Endothelial cell of umbilical vein (primary cell): ENCODE data around the gene CCDC107. TPM values are rescaled to one million over a fixed set of nuclear protein-coding genes. Genes with fewer than 3 reads are reported as not detected.

ENCODE experiments used
- BruUV-seq: library from RNA; stranded (reverse); fragments of 400-500 nt; replicated peaks from 2 replicates; lab custom pipeline; 2021; lab: Mats Ljungman, UMichigan
- CTCF ChIA-PET: fragments of 300-600, 350-600 bp; sonication (Branson Sonifier 250); formaldehyde crosslinking; loops from one replicate; lab custom pipeline; 2021; ENCODE audit warnings: antibody characterized with exemption, inconsistent platforms; lab: Charles Lee
- POLR2A ChIA-PET: fragments of 300-600, 350-600 bp; sonication (Branson Sonifier 250); formaldehyde crosslinking; loops from one replicate; lab custom pipeline; 2021; ENCODE audit warnings: antibody characterized with exemption, inconsistent platforms; lab: Charles Lee
- DNase-seq: peaks from one replicate; pipeline ENCODE4 v3.0.0-alpha.2; 2011; ENCODE audit warnings: low read depth, low spot score
- FAIRE-seq: peaks from 2 replicates; lab custom pipeline; 2011; peaks lifted over from hg19 to GRCh38; lab: Jason Lieb, UNC
- H2AFZ ChIP-seq: 2 replicates; pipeline ENCODE4 v1.6.0; 2012; ENCODE audit warnings: low read depth, low read length, control low read depth, inconsistent platforms
- H3K27ac ChIP-seq: 2 replicates; pipeline ENCODE4 v1.5.1; 2011; ENCODE audit warnings: low read depth, mild to moderate bottlenecking, control low read depth, low read length, moderate library complexity; ENCODE audit not compliant: insufficient read depth
- H3K27me3 ChIP-seq, 2 experiments: 2 replicates each; pipeline versions ENCODE4 v1.6.0 to v1.6.1; 2011; ENCODE audit warnings: low read length in 2 of 2, mixed read lengths in 1 of 2; ENCODE audit not compliant: control insufficient read depth in 2 of 2, insufficient read depth in 2 of 2
- H3K36me3 ChIP-seq, 2 experiments: 2 replicates in 1 of 2; 3 replicates in 1 of 2; pipeline ENCODE4 v1.5.1; 2011; ENCODE audit warnings: low read length in 2 of 2, mild to moderate bottlenecking in 1 of 2, moderate library complexity in 1 of 2; ENCODE audit not compliant: control insufficient read depth in 2 of 2, insufficient read depth in 2 of 2; ENCODE audit errors: extremely low read depth in 1 of 2
- H3K4me1 ChIP-seq: 3 replicates; pipeline ENCODE4 v1.5.1; 2011; ENCODE audit warnings: mild to moderate bottlenecking, low read length; ENCODE audit not compliant: control insufficient read depth, insufficient read depth; ENCODE audit errors: extremely low read depth
- H3K4me2 ChIP-seq: 2 replicates; pipeline ENCODE4 v1.6.1; 2011; ENCODE audit warnings: low read length, control low read depth, mixed read lengths; ENCODE audit not compliant: insufficient read depth
- H3K4me3 ChIP-seq, 3 experiments: fragments of 200-600 bp in 1 of 3; sonication (generic), shearing (Covaris generic) in 1 of 3; replicated peaks in 1 of 3; 2 replicates each; pipeline ENCODE4 v1.5.1; 2011 to 2016; ENCODE audit warnings: control low read depth in 3 of 3, low read length in 3 of 3, mild to moderate bottlenecking in 2 of 3, inconsistent platforms in 1 of 3, low read depth in 1 of 3, moderate library complexity in 1 of 3; ENCODE audit not compliant: insufficient read depth in 1 of 3
- H3K79me2 ChIP-seq: 2 replicates; pipeline ENCODE4 v1.6.0; 2012; ENCODE audit warnings: low read length, inconsistent platforms; ENCODE audit not compliant: control insufficient read depth, insufficient read depth
- H3K9ac ChIP-seq: replicated peaks from 2 replicates; pipeline ENCODE3; 2011; ENCODE audit warnings: low read length, control low read depth; ENCODE audit not compliant: insufficient read depth; ENCODE audit errors: extremely low read depth
- H3K9me1 ChIP-seq: replicated peaks from 3 replicates; pipeline ENCODE4 v1.6.0; 2011; ENCODE audit warnings: mild to moderate bottlenecking, low read length; ENCODE audit not compliant: control insufficient read depth, insufficient read depth; ENCODE audit errors: extremely low read depth
- H3K9me3 ChIP-seq: replicated peaks from 2 replicates; pipeline ENCODE4 v1.5.1; 2012; ENCODE audit warnings: low read length, inconsistent platforms; ENCODE audit not compliant: control insufficient read depth, insufficient read depth
- H4K20me1 ChIP-seq: replicated peaks from 2 replicates; pipeline ENCODE3; 2011; ENCODE audit warnings: mild to moderate bottlenecking, low read length; ENCODE audit not compliant: control insufficient read depth, insufficient read depth; ENCODE audit errors: extremely low read depth
- CTCF ChIP-seq, 2 donors: IDR thresholded peaks; 1 replicate in 1 of 2; 2 replicates in 1 of 2; pipeline ENCODE4 v1.5.1; 2011; ENCODE audit warnings: low read length in 2 of 2, mild to moderate bottlenecking in 2 of 2, moderate library complexity in 2 of 2, control low read depth in 1 of 2, inconsistent platforms in 1 of 2, low read depth in 1 of 2; ENCODE audit not compliant: insufficient read depth in 1 of 2; ENCODE audit errors: extremely low read depth in 1 of 2
- EZH2 ChIP-seq: IDR thresholded peaks from 2 replicates; pipeline ENCODE4 v1.6.1; 2012; ENCODE audit warnings: borderline replicate concordance, low read depth, mild to moderate bottlenecking, moderate library complexity, low read length, inconsistent platforms; ENCODE audit not compliant: severe bottlenecking
- FOS ChIP-seq: IDR thresholded peaks from 2 replicates; pipeline ENCODE4 v1.6.1; 2011; ENCODE audit warnings: mild to moderate bottlenecking, low read length, moderate library complexity, borderline replicate concordance; ENCODE audit not compliant: insufficient read depth
- GATA2 ChIP-seq: IDR thresholded peaks from 2 replicates; pipeline ENCODE4 v1.7.0; 2011; ENCODE audit warnings: low read depth, mild to moderate bottlenecking, moderate library complexity, mixed read lengths, low read length; ENCODE audit not compliant: insufficient read length, insufficient read depth
- JUN ChIP-seq: IDR thresholded peaks from 2 replicates; pipeline ENCODE4 v1.6.1; 2011; ENCODE audit warnings: borderline replicate concordance, low read depth; ENCODE audit not compliant: insufficient read length, insufficient read depth
- MAX ChIP-seq: IDR thresholded peaks from 2 replicates; pipeline ENCODE4 v1.6.1; 2011; ENCODE audit not compliant: insufficient read depth, insufficient read length
- MYC ChIP-seq: IDR thresholded peaks from one replicate; pipeline ENCODE4 v1.6.1; 2011; ENCODE audit warnings: mild to moderate bottlenecking, low read depth, low read length
- POLR2A ChIP-seq: IDR thresholded peaks from 2 replicates; pipeline ENCODE4 v1.6.1; 2012; ENCODE audit warnings: low read depth, mild to moderate bottlenecking, control low read depth, low read length
- POLR2AphosphoS5 ChIP-seq: IDR thresholded peaks from 2 replicates; pipeline ENCODE4 v1.6.1; 2012; ENCODE audit warnings: low read depth, mild to moderate bottlenecking, control low read depth, low read length, moderate library complexity; ENCODE audit not compliant: insufficient read depth
- dilution Hi-C: fragments of 300-500 bp; cut with MboI; formaldehyde crosslinking; loops from one replicate; pipeline ENCODE4 v1.15.0; 2019; ENCODE audit warnings: low sequenced_read_pairs; ENCODE audit not compliant: extremely low pct_ligation_motif_present
- intact Hi-C: fragments of 100-400 bp; cut with micrococcal nuclease; formaldehyde crosslinking; loops from one replicate; pipeline ENCODE4 v1.10.0; 2022
- polyA plus RNA-seq, 4 experiments: library from polyadenylated mRNA; depleted of rRNA in 3 of 4; stranded (reverse) in 3 of 4; unstranded in 1 of 4; fragments of >200 nt; gene quantifications; 2 replicates each; pipeline versions ENCODE4 v1.2.1 to v1.2.3, GENCODE V29; 2011 to 2012; ENCODE audit warnings: missing spikeins in 1 of 4
- total RNA-seq: library from RNA; stranded (reverse); gene quantifications from 2 replicates; pipeline ENCODE4 v1.2.3, GENCODE V29; 2021

CCDC107 gene
- total and polyA plus RNA-seq, 2 donors (not counting 3 experiments of a cell fraction or from before 2014, with no cell fraction given): 13.2 to 16.0 TPM

GRCh38 chr9:35705836-35706430, 47.8 kb downstream of the CCDC107 start:
- peaks cover 57 to 81% of the 10 kb centered on the region in 2 experiments for H3K36me3 ChIP-seq
- no peaks in the 10 kb centered on the region for H3K27me3 ChIP-seq
- H3K9me1 ChIP-seq: no peaks in the 10 kb centered on the region
- ChIA-PET CTCF (interaction anchor here (2.3 kb wide), 1 partner anchor 9 kb away, joined by 17 read pairs; no protein-coding TSS in a partner anchor), POLR2A (no interaction called here)
- TF ChIP-seq GATA2 (no peak), POLR2A (no peak), MAX (no peak), JUN (no peak), EZH2 (no peak), FOS (no peak), POLR2AphosphoS5 (no peak), MYC (no peak), CTCF (IDR thresholded peaks at IDR 0.05; ENCODE audit: extremely low read depth in 1 of 2, insufficient read depth in 1 of 2, low read depth in 1 of 2, low read length in 2 of 2) (no peak)
- H3K4me3 ChIP-seq: no peak overlapping the region
- no peak for FAIRE-seq
- H3K4me2 ChIP-seq: no peak overlapping the region
- H3K9ac ChIP-seq: no peak overlapping the region
- no peak overlapping the region for H2AFZ ChIP-seq
- H3K4me1 ChIP-seq: no peaks in the 10 kb centered on the region
- H3K9me3 ChIP-seq: no peaks in the 10 kb centered on the region
- intact Hi-C loops (no loop called here), dilution Hi-C loops (no loop called here)
- TSS peak; percentile 65 for BruUV-seq
- no peaks in the 10 kb centered on the region for H4K20me1 ChIP-seq
- DNase-seq: no peak
- no peak overlapping the region for H3K27ac ChIP-seq
- no peaks in the 10 kb centered on the region for H3K79me2 ChIP-seq
